Prostate gland (tissue), 2 donors: ENCODE measurements around the gene KCND2.

Experiments
- POLR2AphosphoS5 ChIP-seq: sonication (generic); formaldehyde crosslinking; IDR thresholded peaks from one replicate; pipeline ENCODE4 v1.6.1; 2017; ENCODE audit warnings: antibody characterized with exemption
- TF ChIP-seq, protein P1 (sequence below), 4 experiments: fragments of 200-600 bp in 2 of 4; fragments of 450-650 bp in 2 of 4; sonication (generic) in 2 of 4; IDR thresholded peaks; 1 replicate in 3 of 4; 2 replicates in 1 of 4; pipeline ENCODE4 v1.5.1; 2016 to 2019; ENCODE audit warnings: antibody characterized with exemption in 4 of 4, mild to moderate bottlenecking in 2 of 4, moderate library complexity in 2 of 4

DNA sequence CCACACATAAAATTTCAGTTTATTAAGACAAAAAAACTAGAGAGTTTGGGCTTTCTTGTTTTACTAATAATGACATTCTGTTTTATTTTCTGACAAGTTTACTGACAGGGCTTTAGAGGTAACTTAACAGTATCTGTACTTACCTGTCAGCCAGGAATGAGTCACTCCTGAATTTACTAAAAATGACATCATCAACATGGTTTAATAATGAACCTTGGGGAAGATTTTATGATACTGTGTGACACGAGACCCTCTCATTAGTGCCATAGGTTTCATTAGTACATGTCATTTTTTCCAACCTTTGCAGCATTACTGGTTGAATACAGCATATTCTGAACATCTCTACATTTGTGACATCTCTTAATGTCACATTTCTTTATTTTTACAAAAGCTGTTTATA lies 131.1 kb downstream of the KCND2 start:
- TF ChIP-seq, protein P1, sequence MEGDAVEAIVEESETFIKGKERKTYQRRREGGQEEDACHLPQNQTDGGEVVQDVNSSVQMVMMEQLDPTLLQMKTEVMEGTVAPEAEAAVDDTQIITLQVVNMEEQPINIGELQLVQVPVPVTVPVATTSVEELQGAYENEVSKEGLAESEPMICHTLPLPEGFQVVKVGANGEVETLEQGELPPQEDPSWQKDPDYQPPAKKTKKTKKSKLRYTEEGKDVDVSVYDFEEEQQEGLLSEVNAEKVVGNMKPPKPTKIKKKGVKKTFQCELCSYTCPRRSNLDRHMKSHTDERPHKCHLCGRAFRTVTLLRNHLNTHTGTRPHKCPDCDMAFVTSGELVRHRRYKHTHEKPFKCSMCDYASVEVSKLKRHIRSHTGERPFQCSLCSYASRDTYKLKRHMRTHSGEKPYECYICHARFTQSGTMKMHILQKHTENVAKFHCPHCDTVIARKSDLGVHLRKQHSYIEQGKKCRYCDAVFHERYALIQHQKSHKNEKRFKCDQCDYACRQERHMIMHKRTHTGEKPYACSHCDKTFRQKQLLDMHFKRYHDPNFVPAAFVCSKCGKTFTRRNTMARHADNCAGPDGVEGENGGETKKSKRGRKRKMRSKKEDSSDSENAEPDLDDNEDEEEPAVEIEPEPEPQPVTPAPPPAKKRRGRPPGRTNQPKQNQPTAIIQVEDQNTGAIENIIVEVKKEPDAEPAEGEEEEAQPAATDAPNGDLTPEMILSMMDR (IDR thresholded peaks at IDR 0.05), result no peak
- no peak for TF ChIP-seq POLR2AphosphoS5
